ENCODE results near the gene PODXL2.

The PODXL2 gene

DNA sequence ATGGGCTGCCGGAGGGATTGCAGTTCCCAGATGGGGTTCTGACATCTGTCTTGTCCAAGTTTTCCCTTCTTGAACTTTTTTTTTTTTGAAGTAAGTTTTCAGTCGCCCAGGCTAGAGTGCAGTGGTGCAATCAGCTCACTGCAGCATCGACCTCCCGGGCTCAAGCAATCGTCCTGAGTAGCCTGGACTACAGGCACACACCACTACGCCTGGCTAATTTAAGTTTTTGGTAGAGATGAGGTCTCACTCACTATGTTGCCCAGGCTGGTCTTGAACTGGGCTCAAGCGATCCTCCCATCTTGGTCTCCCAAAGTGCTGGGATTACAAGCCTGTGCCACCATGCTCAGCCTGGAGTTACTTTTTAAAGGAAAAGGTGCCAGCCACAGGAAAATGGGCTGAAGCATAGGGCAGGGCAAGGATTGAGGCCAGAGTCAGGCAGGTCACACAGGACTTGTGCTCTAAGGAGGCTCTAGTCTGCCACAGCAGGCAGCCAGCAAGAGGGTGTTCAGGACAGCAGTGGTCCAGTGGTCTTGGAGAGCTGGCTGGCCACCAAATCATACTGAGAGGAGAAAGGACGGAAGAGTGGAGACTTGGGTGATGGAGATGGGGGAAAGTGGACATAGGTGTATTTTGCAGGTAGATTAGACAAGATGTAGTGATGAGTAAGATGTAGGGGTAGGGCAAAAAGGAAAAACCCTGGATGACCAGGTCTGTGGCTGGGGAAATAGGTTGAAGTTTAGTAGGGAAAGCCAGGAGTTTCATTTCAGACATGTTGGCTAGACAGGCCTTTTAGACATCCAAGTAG, 6.0 kb upstream of the PODXL2 start:
- TF ChIP-seq CTCF (IDR thresholded peaks at IDR 0.05; ENCODE audit: extremely low read depth, missing control alignments): no peak
- DNase-seq (ENCODE audit: low spot score): no peak

DNA sequence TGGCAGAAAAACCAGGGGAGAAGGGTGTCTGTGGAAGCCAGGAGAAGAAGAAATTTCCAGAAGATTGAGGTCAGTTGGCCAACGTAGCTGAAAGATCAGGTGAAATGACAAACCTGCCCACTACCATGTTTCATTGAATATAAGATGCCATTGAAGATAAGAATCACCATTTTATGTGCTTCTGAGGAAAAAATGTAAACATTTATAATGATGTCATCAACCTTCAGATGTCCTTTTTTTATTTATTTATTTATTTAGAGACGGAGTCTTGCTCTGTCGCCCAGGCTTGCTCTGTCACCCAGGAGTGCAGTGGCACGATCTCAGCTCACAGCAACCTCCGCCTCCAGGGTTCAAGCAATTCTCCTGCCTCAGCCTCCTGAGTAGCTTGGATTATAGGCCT, 4.9 kb upstream of the PODXL2 start:
- no peak for TF ChIP-seq CTCF (IDR thresholded peaks at IDR 0.05; ENCODE audit: extremely low read depth, missing control alignments)

GRCh38 chr3:127625821-127626220, 3.2 kb upstream of the PODXL2 start:
- no peak for TF ChIP-seq CTCF (IDR thresholded peaks at IDR 0.05; ENCODE audit: extremely low read depth, missing control alignments)
- no peak for DNase-seq (ENCODE audit: low spot score)

More for the DNA sequence above, 4.9 kb upstream of the PODXL2 start:
- no peak for DNase-seq (ENCODE audit: low spot score)

DNA sequence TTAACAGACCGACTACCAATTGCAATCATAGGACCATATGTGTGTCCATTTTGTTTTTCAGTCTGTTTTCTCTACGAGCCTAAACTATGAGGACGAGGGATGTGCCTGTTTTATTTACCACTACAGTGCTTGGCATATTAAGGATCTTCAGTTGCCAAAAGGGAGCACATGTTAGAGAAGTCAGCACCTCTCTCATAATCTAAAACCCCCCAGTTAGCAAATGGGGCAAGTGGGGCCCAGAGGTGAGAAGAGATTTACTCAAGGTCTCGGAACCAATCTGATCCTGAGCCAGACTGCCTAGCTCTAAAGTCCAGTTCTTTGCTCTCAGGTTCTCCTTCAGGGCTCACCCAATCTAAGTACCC, 578 bp upstream of the PODXL2 start:
- TF ChIP-seq CTCF (IDR thresholded peaks at IDR 0.05; ENCODE audit: extremely low read depth, missing control alignments): no peak
- DNase-seq (ENCODE audit: low spot score): no peak

DNA sequence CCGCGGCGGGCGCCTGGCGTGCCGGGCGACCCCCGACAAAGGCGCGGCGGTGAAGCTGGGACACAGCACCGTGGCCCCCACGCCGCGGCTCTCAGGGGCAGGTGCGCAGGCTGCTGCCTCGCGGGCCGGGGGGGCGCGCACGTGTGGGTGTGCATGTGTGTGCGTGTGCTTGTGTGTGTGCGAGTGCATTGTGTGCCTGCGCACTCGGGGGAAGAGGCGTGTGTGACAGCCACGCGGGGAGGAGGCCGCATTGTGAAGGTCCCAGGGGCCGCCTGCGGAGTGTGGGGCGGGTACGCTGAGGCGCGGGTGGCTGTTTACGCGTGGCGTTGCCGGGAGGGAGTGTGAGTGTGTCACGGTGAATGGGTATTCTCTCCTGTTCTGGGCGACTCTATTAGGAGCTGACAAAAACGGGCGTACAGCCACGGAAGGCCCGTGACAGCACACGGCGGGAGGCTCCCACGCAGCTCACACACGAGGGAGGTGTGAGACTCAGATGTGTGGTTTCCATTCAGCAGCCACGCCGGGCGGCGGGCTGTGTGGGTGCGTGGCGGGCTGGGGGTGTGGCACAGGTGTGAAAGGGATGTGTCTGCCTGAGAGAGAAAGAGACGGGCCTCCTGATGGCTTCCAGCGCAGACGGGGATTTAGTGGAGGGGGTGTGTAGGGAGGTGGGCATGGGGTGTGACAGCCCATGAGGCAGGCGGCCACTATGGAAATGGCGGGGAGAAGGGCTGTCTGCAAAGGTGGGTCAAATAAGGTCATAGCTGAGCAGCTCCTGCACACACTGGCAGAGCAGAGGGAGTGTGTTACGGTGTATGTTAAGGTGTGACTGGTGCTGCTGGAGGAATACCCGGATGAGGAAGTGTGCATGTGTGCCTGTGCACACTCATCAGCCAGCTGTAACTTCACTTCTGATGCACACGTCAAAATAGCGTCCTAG, 750 bp downstream of the PODXL2 start:
- DNase-seq (ENCODE audit: low spot score): peak; percentile 42
- TF ChIP-seq CTCF (IDR thresholded peaks at IDR 0.05; ENCODE audit: extremely low read depth, missing control alignments): no peak

GRCh38 chr3:127630811-127631714, 2.1 kb downstream of the PODXL2 start:
- TF ChIP-seq CTCF (IDR thresholded peaks at IDR 0.05; ENCODE audit: extremely low read depth, missing control alignments): no peak
- DNase-seq (ENCODE audit: low spot score): no peak

Measured in GM20000 (cell line).